Right lobe of liver (tissue), 6 donors: ENCODE measurements around the gene LIPM. TPM values are rescaled to one million over a fixed set of nuclear protein-coding genes. Genes with fewer than 3 reads are reported as not detected.

ENCODE experiments used
- ATAC-seq, 4 donors: fragments of 200-7000 bp; cut with Tn5 transposase; one replicate each; pipeline ENCODE4 v1.9.1; 2020; ENCODE audit warnings: mild to moderate bottlenecking in 4 of 4, moderate library complexity in 4 of 4
- DNase-seq, 3 donors: peaks; one replicate each; pipeline ENCODE4 v3.0.0-alpha.2; 2020
- H3K27ac ChIP-seq, 3 donors: fragments of 200-600 bp; one replicate each; pipeline ENCODE4 v1.8.0; 2022
- H3K27me3 ChIP-seq, 2 donors: fragments of 200-600 bp; one replicate each; pipeline ENCODE4 v1.8.0; 2022
- H3K36me3 ChIP-seq, 4 donors: fragments of 200-600 bp; sonication (generic) in 1 of 4; one replicate each; pipeline versions ENCODE4 v1.5.1 to v1.8.0; 2017 to 2022; ENCODE audit warnings: control low read depth in 1 of 4
- H3K4me1 ChIP-seq, 4 donors: fragments of 200-600 bp; sonication (generic) in 1 of 4; one replicate each; pipeline versions ENCODE4 v1.5.1 to v1.8.0; 2017 to 2022; ENCODE audit warnings: control low read depth in 1 of 4
- H3K4me3 ChIP-seq, 3 donors: fragments of 200-600 bp; one replicate each; pipeline ENCODE4 v1.8.0; 2022
- H3K9me3 ChIP-seq, 4 donors: fragments of 200-600 bp; sonication (generic) in 1 of 4; one replicate each; pipeline versions ENCODE4 v1.5.1 to v1.8.0; 2017 to 2022; ENCODE audit warnings: control low read depth in 1 of 4
- CTCF ChIP-seq, 4 donors: fragments of 200-600 bp in 3 of 4; fragments of 450-650 bp in 1 of 4; IDR thresholded peaks; one replicate each; pipeline versions ENCODE4 v1.5.1 to v1.8.0; 2016 to 2022; ENCODE audit warnings: antibody characterized with exemption in 4 of 4, mild to moderate bottlenecking in 2 of 4
- POLR2A ChIP-seq: fragments of 450-650 bp; IDR thresholded peaks from one replicate; pipeline ENCODE4 v1.6.1; 2017; ENCODE audit warnings: antibody characterized with exemption, mild to moderate bottlenecking
- WGBS: methylation state at CpG from one replicate; pipeline ENCODE4 v1.1.6; 2018; ENCODE audit warnings: low coverage, low lambda C conversion rate; ENCODE audit not compliant: insufficient coverage; ENCODE audit errors: missing lambda C conversion rate; 5-methylcytosine and 5-hydroxymethylcytosine counted together
- intact Hi-C, 2 donors: fragments of 100-400 bp; cut with DNase I; formaldehyde crosslinking; loops; one replicate each; pipeline versions ENCODE4 v1.11.2 to v1.14.1; 2022
- total RNA-seq, 6 experiments: library from RNA; depleted of rRNA in 2 of 6; stranded (reverse); fragments of >200 nt in 2 of 6; fragmentation: NEBNext Ultra II Directional in 3 of 6; extraction: Animal tissue kit (Norgen Biotek cat#: 25700) in 3 of 6; gene quantifications; one replicate each; pipeline versions ENCODE4 v1.1.0 to v1.2.4, GENCODE V29; 2016 to 2023
- donor health status: DM: no; HTN: yes; CAD: no.
- donor health status: DM: no; HTN: no; CAD: no.
- donor health status: DM: no; HTN: no; CAD: no.
- donor health status: DM: no; HTN: yes; CAD: no.
- donor health status: DM: no; HTN: yes; CAD: no.

The LIPM gene
- total RNA-seq, 6 experiments from 2014 or later: not detected

GRCh38 chr10:88852327-88852726 is 49.8 kb downstream of the LIPM start:
- Histone ChIP-seq H3K27me3 (no peaks in the 10 kb centered on the region), H3K4me3 (no peak overlapping the region), H3K4me1 (peaks cover 0 to 33% (median 9%) of the 10 kb centered on the region in 4 donors), H3K27ac (no peak overlapping the region), H3K9me3 (no peaks in the 10 kb centered on the region), H3K36me3 (no peaks in the 10 kb centered on the region)
- no peak for TF ChIP-seq POLR2A
- no peak for TF ChIP-seq CTCF (IDR thresholded peaks at IDR 0.05)
- 39% methylated on average over 4 of the region's 4 CpGs for WGBS
- peak in 2 of 4 donors; percentile 6 to 43 for ATAC-seq
- DNase-seq: no peak
- intact Hi-C loops: no loop called here

GRCh38 chr10:88853155-88853881 is 50.8 kb downstream of the LIPM start:
- TF ChIP-seq CTCF (IDR thresholded peaks at IDR 0.05) (no peak), POLR2A (no peak)
- Histone ChIP-seq H3K36me3 (no peaks in the 10 kb centered on the region), H3K4me3 (no peak overlapping the region), H3K27me3 (no peaks in the 10 kb centered on the region), H3K4me1 (peaks cover 0 to 33% (median 9%) of the 10 kb centered on the region in 4 donors), H3K9me3 (no peaks in the 10 kb centered on the region), H3K27ac (peak overlapping the region in 1 of 3 donors; percentile 4)
- ATAC-seq (peak; percentile 56 to 85 (median 78)), DNase-seq (no peak)
- WGBS: 42% methylated on average over 4 of the region's 4 CpGs
- intact Hi-C loops: no loop called here

GRCh38 chr10:88854684-88855083 is 52.2 kb downstream of the LIPM start:
- Histone ChIP-seq H3K27me3 (no peaks in the 10 kb centered on the region), H3K4me1 (peaks cover 0 to 33% (median 9%) of the 10 kb centered on the region in 4 donors), H3K27ac (peak overlapping the region in 2 of 3 donors; percentile 35 to 41), H3K36me3 (no peaks in the 10 kb centered on the region), H3K9me3 (no peaks in the 10 kb centered on the region), H3K4me3 (no peak overlapping the region)
- 11% methylated on average over 3 of the region's 3 CpGs for WGBS
- ATAC-seq: peak in 3 of 4 donors; percentile 8 to 57 (median 18)
- DNase-seq: no peak
- intact Hi-C loops: no loop called here
- TF ChIP-seq CTCF (IDR thresholded peaks at IDR 0.05) (no peak), POLR2A (no peak)

GRCh38 chr10:88857831-88858230 is 55.3 kb downstream of the LIPM start:
- intact Hi-C loops: no loop called here
- Histone ChIP-seq H3K4me1 (peaks cover 0 to 25% (median 5%) of the 10 kb centered on the region in 4 donors), H3K27me3 (no peaks in the 10 kb centered on the region), H3K9me3 (no peaks in the 10 kb centered on the region), H3K36me3 (no peaks in the 10 kb centered on the region), H3K4me3 (no peak overlapping the region), H3K27ac (no peak overlapping the region)
- DNase-seq: no peak
- no peak for ATAC-seq
- TF ChIP-seq CTCF (IDR thresholded peaks at IDR 0.05): no peak
- TF ChIP-seq POLR2A: no peak
